IMR-90 (cell line): ENCODE measurements around the gene NLRP1.

Experiments used
- BHLHE40 ChIP-seq: fragments of 150-350 bp; IDR thresholded peaks from 2 replicates; pipeline ENCODE4 v1.6.1; 2016; ENCODE audit warnings: mild to moderate bottlenecking, low read depth, low read length
- CEBPB ChIP-seq: IDR thresholded peaks from 2 replicates; pipeline ENCODE4 v1.6.1; 2012; ENCODE audit warnings: low read depth, low read length, improper control_type of control experiment
- CHD1 ChIP-seq: IDR thresholded peaks from 2 replicates; pipeline ENCODE4 v1.6.1; 2012; ENCODE audit warnings: low read depth, low read length, improper control_type of control experiment
- MXI1 ChIP-seq: IDR thresholded peaks from 2 replicates; pipeline ENCODE4 v1.6.1; 2012; ENCODE audit warnings: low read depth, mild to moderate bottlenecking, low read length, moderate library complexity, borderline replicate concordance
- NFE2L2 ChIP-seq: fragments of 150-350 bp; IDR thresholded peaks from 2 replicates; pipeline ENCODE4 v1.6.1; 2016; ENCODE audit warnings: low read depth, mild to moderate bottlenecking, low read length
- POLR2A ChIP-seq: IDR thresholded peaks from 2 replicates; pipeline ENCODE4 v1.6.1; 2012; ENCODE audit warnings: mild to moderate bottlenecking, low read depth, low read length
- RCOR1 ChIP-seq: IDR thresholded peaks from 2 replicates; pipeline ENCODE4 v1.6.1; 2012; ENCODE audit warnings: mild to moderate bottlenecking, low read length, improper control_type of control experiment; ENCODE audit not compliant: insufficient replicate concordance
- RFX5 ChIP-seq: IDR thresholded peaks from 2 replicates; pipeline ENCODE4 v1.8.0; 2012; ENCODE audit warnings: low read depth, mild to moderate bottlenecking, low read length, moderate library complexity
- TF ChIP-seq, protein P1 (sequence below): conservative IDR thresholded peaks from 2 replicates; pipeline ENCODE4 v1.5.1; 2012; ENCODE audit warnings: mild to moderate bottlenecking, low read depth, low read length, improper control_type of control experiment

GRCh38 chr17:5533486-5534315 is 50.6 kb downstream of the NLRP1 start:
- TF ChIP-seq, protein P1, sequence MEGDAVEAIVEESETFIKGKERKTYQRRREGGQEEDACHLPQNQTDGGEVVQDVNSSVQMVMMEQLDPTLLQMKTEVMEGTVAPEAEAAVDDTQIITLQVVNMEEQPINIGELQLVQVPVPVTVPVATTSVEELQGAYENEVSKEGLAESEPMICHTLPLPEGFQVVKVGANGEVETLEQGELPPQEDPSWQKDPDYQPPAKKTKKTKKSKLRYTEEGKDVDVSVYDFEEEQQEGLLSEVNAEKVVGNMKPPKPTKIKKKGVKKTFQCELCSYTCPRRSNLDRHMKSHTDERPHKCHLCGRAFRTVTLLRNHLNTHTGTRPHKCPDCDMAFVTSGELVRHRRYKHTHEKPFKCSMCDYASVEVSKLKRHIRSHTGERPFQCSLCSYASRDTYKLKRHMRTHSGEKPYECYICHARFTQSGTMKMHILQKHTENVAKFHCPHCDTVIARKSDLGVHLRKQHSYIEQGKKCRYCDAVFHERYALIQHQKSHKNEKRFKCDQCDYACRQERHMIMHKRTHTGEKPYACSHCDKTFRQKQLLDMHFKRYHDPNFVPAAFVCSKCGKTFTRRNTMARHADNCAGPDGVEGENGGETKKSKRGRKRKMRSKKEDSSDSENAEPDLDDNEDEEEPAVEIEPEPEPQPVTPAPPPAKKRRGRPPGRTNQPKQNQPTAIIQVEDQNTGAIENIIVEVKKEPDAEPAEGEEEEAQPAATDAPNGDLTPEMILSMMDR = no peak
- TF ChIP-seq POLR2A = no peak
- no peak for TF ChIP-seq BHLHE40
- no peak for TF ChIP-seq CEBPB
- TF ChIP-seq RFX5 = no peak
- TF ChIP-seq MXI1 = no peak
- no peak for TF ChIP-seq CHD1
- no peak for TF ChIP-seq RCOR1
- TF ChIP-seq NFE2L2 = no peak
